Measurements from ENCODE around the gene APRT.

The APRT gene

DNA sequence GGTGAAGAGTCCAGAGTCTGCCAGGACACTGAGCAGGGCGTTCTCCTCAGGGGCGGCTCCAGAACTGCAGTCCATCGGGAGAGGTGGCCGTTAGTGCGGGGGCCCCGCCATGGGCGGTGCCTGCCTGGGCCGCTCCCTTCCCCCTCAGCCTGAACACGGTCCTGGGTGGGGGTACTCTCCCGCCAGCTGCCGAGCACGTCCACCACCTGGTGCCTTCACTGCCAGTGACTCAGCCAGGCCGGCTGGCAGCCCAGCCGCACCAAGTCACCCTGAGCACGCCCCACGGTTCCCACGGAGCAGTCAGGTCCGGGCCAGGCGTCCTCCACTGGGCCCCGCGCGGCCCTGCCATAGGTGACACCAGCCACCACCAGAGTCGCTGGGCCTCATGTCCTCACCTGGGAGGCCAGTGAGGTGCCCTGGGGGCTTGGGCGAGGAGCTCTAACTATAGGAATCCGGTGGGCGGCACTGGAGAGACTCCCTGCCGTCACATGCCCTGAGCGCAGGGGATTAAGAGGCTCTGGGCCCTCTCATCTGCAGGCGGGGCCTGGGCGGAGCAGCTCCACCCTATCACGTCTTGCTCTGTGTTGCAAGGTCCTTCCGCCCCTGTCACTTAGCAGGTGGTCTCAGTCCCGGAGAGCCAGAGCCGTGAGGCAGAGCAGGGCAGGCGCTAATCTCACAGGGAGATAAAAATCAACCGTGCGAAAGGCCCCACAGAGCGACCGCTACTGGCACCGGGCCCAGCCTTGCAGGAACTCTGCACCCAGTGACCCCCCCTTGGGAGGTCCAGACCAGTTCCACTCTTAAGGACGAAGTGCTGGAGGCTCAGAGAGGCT is 41.1 kb downstream of the APRT start:
- peak; percentile 50 to 69 (median 57) for DNase-seq

DNA sequence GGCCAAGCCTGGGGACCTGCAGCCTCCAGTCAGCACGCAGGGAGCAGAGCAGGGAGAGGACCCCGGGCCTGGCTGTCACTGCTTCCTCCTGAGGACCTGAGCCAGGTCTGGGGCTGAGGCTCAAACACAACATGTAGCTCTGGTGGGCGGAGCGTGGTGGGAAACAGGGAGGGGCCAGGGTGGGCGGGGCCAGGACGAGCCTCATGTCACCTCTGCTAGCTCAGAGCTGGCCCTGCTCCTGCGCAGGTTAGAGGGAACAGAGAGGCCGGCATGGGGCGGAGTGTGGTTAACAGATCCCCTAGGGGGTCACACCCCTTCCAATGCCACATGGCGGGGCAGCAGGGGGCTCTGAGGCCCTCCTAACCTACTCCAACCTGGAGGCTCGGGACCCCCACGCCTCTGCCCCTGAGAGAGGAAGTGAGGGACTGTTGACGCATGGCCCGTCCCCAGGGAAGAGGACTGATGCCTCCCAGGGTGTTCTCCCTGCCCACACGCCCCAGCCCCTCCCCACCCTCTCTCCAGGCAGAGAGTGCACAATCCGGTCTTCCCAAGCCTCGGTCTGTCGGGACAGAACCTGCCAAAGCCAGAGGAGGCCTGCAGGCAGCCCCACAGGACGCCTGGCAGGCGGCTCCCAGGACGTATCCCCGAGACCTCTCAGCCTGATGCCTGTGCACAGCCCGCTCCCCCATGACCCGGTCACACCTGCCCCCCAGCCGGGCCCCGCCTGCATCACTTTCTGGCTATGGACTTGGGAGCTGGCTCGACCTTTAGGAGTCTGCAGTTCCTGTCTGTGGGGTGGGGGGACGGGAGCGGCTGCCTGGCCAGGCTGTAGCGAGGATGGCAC is 41.9 kb downstream of the APRT start:
- peak; percentile 31 to 53 (median 35) for DNase-seq

DNA sequence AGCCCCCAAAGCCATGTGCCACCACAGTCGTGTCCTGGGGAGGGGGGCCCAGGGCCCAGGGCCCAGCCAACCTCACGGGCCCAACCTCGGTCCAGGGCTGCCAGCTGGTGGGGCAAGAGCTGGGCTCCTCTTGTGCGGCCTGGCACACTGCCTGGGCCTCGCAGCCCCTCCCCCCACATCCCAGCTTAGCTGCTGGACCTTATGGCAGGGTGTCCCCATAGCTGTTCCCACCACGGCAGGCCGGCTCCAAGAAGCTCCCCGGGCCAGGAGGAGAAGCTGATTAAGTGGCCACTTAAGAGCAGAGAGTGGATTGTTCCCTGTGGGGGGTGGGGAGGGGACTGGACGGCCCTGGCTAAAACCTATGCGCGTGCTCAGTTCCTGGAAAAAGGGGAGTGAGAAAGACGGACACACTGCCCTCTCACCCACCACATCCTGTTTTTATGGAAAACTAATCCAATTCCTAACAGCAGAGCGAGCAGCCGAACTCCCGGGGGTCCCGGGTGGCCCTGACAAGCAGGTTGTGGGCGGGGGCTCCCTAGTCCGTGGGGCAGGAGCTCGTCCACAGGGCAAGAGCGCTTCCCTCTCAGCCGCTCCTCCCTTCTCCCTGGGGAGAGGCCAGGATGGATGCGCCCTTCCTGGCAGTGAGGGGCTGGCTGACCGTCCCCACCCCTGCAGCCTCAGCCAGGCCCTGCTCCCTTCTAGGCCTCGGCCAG is 43.5 kb downstream of the APRT start:
- DNase-seq = no peak

DNA sequence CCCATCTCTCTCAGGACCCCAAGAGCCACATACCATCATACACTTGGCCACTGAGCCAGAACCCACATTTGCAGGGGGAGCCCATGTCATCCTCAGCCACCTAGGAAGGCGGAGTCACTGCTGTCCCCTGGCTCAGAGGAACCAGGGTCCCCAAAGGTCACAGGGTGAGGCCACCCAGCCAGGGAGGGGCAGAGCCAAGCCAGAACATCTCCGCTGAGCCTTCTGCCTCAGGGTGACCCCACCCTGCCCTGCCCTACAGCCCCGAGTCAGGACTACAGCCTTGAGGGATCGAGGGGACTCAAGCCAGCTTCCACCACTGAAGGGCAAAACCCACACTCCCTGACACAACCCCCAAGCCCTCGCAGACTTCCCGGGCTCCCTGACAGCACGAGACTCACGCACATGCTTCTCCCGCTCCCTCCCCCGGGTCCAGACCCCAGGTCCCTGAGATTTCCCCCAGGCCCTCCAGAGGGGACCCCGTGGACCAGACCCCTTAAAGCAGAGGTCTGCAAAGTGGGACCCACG is 44.1 kb downstream of the APRT start:
- DNase-seq = no peak

DNA sequence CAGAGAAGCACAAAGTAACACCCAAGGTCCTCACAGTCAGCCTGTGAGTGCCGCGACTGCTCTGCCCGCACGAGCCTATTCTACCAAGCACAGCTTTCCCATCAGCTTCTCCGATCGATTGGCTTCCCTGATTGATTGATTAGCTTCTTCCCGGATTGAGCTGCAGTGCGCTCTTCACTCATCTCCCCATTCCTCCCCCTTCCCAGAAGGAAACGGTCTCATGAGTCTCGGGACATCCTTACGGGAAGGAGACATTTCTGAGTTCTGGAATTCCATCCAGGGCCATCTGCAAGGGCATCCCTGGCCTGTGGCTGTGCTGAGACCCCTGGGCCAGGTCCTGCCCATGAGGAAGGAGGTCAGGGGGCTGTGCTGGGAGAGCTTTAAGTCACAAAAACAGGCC is 44.8 kb downstream of the APRT start:
- no peak for DNase-seq

DNA sequence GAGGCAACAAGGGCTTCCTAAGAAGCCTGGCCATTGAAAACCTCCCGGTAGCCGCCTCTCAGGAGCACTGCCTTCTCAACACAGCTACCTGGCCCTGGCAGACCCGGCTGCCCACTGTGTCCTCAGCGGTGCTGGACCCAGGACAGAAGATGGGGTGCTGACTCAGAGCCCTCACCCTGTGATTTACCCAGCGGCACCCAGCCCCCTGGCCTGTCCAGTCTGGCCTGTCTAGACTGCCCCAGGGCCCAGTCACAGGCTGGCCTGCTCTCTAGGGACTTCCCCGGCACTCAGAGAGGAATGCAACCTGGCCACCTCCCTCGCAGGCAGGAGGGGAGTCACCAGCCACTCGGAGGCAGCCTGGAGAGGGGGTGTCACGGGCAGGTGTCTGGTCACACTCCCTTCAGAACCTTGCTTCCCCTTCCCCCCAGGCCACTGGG is 46.8 kb downstream of the APRT start:
- DNase-seq = no peak

DNA sequence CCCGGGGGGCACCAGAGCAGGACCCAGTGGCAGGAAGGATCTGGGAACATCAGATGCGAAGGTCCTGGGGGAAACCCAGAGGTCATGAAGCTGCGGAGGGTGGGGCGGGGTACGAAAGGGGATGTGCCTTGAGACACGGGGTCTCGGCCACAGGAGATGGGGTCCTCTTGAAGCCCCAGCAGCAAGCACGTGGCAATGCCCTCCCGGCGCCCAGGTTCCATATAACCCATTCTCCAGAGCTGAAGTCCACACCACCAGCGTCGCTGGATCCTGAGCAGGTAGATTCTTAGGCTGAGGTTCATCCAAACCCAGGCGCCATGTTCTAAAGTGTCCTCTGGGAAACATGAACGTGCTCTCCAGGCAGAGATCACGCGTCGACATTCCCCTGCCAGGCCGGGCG is 47.6 kb downstream of the APRT start:
- no peak for DNase-seq

DNA sequence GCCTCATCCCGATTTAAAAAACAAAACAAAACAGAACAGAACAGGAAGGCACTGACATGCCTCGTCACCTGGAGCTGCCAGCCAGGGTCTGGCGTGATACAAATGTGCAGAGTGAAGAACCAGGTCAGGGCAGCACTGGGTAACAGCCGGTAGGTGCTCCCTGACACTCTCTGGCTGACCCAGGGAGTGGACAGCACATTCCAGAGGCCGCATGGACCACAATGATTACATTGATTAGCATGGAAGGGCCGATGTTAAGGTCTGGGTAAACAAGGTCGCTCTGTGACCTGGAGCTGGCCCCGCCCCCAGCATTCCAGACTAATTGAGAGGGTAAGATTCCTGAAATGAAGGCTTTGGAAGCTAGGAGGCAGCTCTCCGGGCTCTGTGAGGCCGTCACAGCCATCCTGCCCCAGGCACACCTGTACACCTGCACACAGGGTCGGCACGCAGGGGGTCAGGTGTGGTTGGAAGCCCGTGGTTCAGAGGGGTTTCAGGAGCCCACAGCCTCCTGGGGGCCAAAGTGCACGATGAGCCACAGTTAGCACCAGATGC is 48.1 kb downstream of the APRT start:
- no peak for DNase-seq

DNA sequence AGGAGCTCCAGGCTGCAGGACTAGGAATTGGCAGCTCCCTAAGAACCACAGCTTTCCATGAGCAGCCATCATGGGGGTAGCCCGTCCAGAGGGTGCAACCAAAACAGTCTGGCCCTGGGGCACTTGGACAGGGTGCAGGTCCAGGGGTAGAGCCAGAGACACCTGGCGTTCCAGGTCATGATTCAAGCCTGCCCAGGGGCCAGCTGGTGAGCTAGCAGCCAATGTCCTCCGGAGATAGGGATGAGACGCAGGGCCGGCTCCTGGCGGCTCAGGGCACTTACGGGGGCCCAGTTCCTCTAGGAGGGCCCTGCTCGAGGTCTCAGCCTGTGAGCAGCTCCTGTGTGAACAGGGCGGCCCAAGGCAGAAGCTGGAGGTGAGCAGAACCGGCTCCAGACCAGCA is 48.8 kb downstream of the APRT start:
- no peak for DNase-seq

DNA sequence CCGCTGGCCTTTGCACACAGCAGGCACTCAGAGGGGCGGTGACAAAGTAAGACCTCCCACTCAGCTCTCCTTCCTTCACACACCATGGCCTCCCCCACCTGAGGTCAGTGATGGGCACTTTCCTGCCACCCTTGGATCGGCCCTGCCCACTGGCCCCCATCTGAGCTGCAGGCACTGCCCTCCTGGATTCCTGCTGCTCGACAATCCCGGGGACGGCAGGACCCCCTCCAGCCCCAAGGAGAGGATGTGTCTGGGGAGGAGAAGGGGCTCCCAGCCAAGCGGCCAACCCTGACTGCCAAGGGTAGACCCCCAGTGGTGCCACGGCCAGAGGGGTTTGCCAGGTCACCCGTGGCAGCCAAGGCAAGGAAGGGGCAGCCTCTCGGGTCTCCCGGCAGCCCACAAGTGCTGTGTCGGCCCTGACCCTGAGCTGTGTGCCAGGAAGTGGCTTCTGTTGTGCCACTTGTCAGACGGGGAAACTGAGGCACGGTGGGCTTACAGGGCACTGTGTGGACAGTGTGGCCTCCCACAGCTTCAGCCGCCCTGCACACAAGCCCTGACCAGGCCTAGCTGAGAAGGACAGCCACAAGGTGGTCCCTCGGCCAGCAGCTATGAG is 49.4 kb downstream of the APRT start:
- no peak for DNase-seq

DNA sequence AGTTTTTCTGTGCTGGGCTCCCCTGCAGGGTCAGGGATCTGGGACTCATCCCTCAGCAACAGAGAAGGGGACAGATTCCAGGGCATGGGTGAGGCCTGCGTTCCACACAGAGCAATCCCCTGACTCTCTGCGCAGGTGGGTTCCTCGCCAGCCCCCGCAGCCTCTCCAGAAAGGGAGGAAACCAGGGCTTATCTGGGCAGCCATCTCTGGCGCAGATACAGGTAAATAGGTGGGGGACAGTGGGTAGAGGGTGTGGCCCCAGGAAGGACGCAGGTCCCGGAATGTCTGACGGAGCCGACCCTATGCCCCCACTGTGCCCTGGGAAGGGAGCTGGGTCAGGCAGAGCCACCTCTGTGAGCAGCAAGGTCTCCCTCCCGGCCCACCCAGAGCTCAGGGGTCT is 49.9 kb downstream of the APRT start:
- no peak for DNase-seq

DNA sequence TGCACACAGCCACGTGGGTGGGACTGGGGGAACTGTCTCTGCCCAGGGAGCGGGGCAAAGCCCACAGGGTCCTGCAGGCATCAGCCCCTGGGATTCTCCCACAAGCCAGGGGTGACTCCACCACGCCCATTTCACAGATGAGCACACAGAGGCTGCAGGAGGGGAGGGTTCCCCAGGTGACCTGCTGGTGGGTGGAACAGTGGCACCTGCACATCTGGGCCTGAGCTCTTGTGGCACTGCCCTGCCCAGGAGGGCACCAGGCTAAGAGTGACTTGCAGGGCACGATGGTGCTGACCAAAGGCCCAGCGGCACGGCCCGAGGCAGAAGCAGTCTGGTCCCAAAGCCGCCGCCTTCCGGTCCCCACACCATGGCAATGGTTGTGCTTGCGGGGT is 50.6 kb downstream of the APRT start:
- DNase-seq = no peak

DNA sequence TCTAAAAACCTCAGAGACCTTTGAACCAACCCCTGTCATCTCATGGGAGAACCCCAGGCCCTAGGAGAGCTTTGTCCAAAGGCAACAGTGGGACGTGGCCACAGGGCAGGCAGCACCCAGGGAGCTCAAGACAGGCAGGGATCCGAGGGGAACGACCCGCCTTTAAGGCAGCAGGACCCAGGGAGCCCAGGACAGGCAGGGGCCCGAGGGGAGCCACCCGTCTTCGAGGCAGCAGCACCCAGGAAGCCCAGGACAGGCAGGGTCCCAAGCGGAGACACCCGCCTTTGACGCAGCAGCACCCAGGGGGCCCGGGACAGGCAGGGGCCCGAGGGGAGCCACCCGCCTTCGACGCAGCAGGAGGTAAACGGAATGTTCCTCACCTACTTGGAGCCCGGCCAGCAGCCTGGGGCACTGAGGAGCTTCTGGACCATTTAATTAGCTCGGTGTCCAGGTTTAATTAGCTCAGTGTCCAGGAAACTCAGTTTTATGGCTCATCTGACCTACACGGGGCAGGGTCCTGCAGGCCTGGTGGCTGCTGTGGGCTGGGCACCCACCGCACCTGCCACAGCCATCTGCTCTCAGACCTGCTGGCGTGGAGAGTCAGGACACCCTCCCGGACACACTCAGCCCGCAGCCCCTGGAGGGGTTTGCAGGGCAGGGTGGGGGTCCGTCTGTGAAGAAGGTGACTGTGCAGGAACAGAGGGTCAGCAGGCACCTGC is 51.1 kb downstream of the APRT start:
- no peak for DNase-seq

DNA sequence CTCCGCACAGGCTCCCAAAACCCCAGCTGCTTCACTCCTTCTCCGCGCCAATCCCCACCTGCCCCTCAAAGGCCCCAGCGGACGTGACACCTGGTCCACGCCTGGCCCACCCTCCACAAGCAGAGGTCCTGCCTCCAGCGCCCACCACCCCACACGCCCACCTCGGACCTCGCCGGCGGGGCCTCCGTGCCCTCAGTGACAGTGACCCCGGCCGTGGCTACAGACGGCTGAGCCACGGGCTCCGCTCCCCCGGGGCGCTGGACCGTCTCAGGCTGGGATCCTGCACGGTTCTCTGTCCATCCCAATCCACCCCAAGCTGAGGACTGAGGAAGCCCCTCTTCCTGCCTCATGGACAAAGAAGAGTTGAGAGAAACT is 51.8 kb downstream of the APRT start:
- DNase-seq = no peak
